HepG2 (cell line): ENCODE measurements around the gene IFI30. TPM values are rescaled to one million over a fixed set of nuclear protein-coding genes. Genes with fewer than 3 reads are reported as not detected.

Source experiments
- ATAC-seq: fragments of 200-7000 bp; cut with Tn5 transposase; 3 replicates; pipeline ENCODE4 v1.9.1; 2020; ENCODE audit warnings: mild to moderate bottlenecking, moderate library complexity
- BruUV-seq: library from RNA; stranded (reverse); fragments of 400-500 nt; replicated peaks from 2 replicates; lab custom pipeline; 2021; lab: Mats Ljungman, UMichigan
- CTCF ChIA-PET: fragments of 300-600 bp; formaldehyde crosslinking; extraction: SDS; loops from one replicate; lab custom pipeline; 2021; ENCODE audit warnings: low total read pairs, inconsistent platforms, low intra/inter-chr PET ratio; lab: Yijun Ruan, JAX
- POLR2A ChIA-PET: fragments of 350-600 bp; sonication (Branson Sonifier 250); formaldehyde crosslinking; loops from one replicate; lab custom pipeline; 2020; ENCODE audit warnings: antibody characterized with exemption, inconsistent platforms; lab: Yijun Ruan, JAX
- DNase-seq: peaks from one replicate; pipeline ENCODE4 v3.0.0-alpha.2; 2015; ENCODE audit warnings: low spot score
- FAIRE-seq: peaks from 3 replicates; lab custom pipeline; 2011; peaks lifted over from hg19 to GRCh38; lab: Jason Lieb, UNC
- H2AFZ ChIP-seq: one replicate; pipeline ENCODE4 v1.6.1; 2011; ENCODE audit warnings: low read length, inconsistent platforms
- H3K27ac ChIP-seq: fragments of 300-600 bp; 3 replicates; pipeline ENCODE4 v1.8.0; 2011; ENCODE audit warnings: mixed run types, mild to moderate bottlenecking, mixed read lengths, low read length, inconsistent platforms; ENCODE audit not compliant: insufficient read depth; ENCODE audit errors: extremely low read length
- H3K27me3 ChIP-seq, 2 experiments: fragments of 200-600 bp in 1 of 2; 2 replicates in 1 of 2; 3 replicates in 1 of 2; pipeline versions ENCODE4 v1.6.0 to v1.8.0; 2011; ENCODE audit warnings: low read length in 2 of 2, mild to moderate bottlenecking in 2 of 2, moderate library complexity in 2 of 2, inconsistent platforms in 1 of 2; ENCODE audit not compliant: insufficient read depth in 2 of 2, control insufficient read depth in 1 of 2
- H3K36me3 ChIP-seq, 2 experiments: fragments of 200-600 bp in 1 of 2; replicated peaks in 1 of 2; 2 replicates in 1 of 2; 3 replicates in 1 of 2; pipeline versions ENCODE4 v1.5.1 to v1.8.0; 2011; ENCODE audit warnings: low read length in 2 of 2, inconsistent platforms in 1 of 2; ENCODE audit not compliant: insufficient read depth in 2 of 2, control insufficient read depth in 1 of 2
- H3K4me1 ChIP-seq: 2 replicates; pipeline ENCODE4 v1.5.1; 2012; ENCODE audit warnings: low read length, inconsistent platforms; ENCODE audit not compliant: insufficient read depth
- H3K4me2 ChIP-seq: 2 replicates; pipeline ENCODE4 v1.6.0; 2011; ENCODE audit warnings: low read depth, low read length, inconsistent platforms
- H3K4me3 ChIP-seq, 3 experiments: fragments of 200-600 bp in 1 of 3; sonication (generic), shearing (Covaris generic) in 1 of 3; replicated peaks in 1 of 3; 2 replicates each; pipeline ENCODE4 v1.5.1; 2011 to 2016; ENCODE audit warnings: low read length in 3 of 3, inconsistent platforms in 2 of 3, low read depth in 2 of 3, mild to moderate bottlenecking in 2 of 3, control low read depth in 1 of 3, mixed read lengths in 1 of 3; ENCODE audit not compliant: insufficient read depth in 1 of 3
- H3K79me2 ChIP-seq: one replicate; pipeline ENCODE4 v1.6.1; 2011; ENCODE audit warnings: low read length, inconsistent platforms; ENCODE audit not compliant: insufficient read depth
- H3K9ac ChIP-seq: 2 replicates; pipeline ENCODE4 v1.6.0; 2011; ENCODE audit warnings: mild to moderate bottlenecking, low read depth, low read length, inconsistent platforms; ENCODE audit not compliant: insufficient read depth
- H3K9me3 ChIP-seq: 2 replicates; pipeline ENCODE4 v1.5.1; 2012; ENCODE audit warnings: mild to moderate bottlenecking, low read length
- H4K20me1 ChIP-seq: 2 replicates; pipeline ENCODE4 v1.6.0; 2011; ENCODE audit warnings: inconsistent platforms, mild to moderate bottlenecking, low read length, moderate library complexity; ENCODE audit not compliant: insufficient read depth
- MTF1 ChIP-seq: sonication (generic); formaldehyde crosslinking; IDR thresholded peaks from 2 replicates; pipeline ENCODE4 v1.5.0; 2020; ENCODE audit warnings: missing genetic modification reagents
- POLR2G ChIP-seq: fragments of 200-400 bp; formaldehyde crosslinking; IDR thresholded peaks from 2 replicates; pipeline ENCODE4 v1.6.1; 2018; ENCODE audit warnings: mild to moderate bottlenecking, low read depth, low read length, moderate library complexity
- WGBS: methylation state at CpG from one replicate; pipeline ENCODE4 v1.1.6; 2017; ENCODE audit warnings: low lambda C conversion rate; 5-methylcytosine and 5-hydroxymethylcytosine counted together
- in situ Hi-C: cut with HindIII; loops from 2 replicates; pipeline ENCODE4 v1.10.0; 2017; ENCODE audit warnings: low pct_unique_long_range_greater_than_20kb; ENCODE audit not compliant: extremely low pct_ligation_motif_present
- intact Hi-C: fragments of 100-400 bp; cut with micrococcal nuclease; formaldehyde crosslinking; loops from one replicate; pipeline ENCODE4 v1.10.0; 2022; ENCODE audit not compliant: unreplicated experiment
- polyA plus RNA-seq, 8 experiments: library from polyadenylated mRNA; depleted of rRNA in 3 of 8; stranded (reverse) in 7 of 8; unstranded in 1 of 8; fragments of >200 nt; fragmentation: Illumina TruSeq in 4 of 8; extraction: Trizol in 4 of 8; gene quantifications; 2 replicates each; pipeline versions ENCODE4 v1.2.1 to v1.2.3, GENCODE V29; 2011 to 2016; ENCODE audit warnings: low read depth in 4 of 8, missing spikeins in 1 of 8, mixed read lengths in 1 of 8; ENCODE audit not compliant: insufficient read depth in 1 of 8
- total RNA-seq, 5 experiments: library from RNA; depleted of rRNA; stranded (reverse); fragments of >200 nt; fragmentation: Illumina TruSeq; extraction: Trizol; gene quantifications; 2 replicates each; pipeline ENCODE4 v1.2.3, GENCODE V29; 2016; ENCODE audit warnings: low read depth in 1 of 5
- TF ChIP-seq, protein P1 (sequence below): sonication (generic); formaldehyde crosslinking; IDR thresholded peaks from 2 replicates; pipeline ENCODE4 v1.4.0; 2020; ENCODE audit warnings: missing genetic modification reagents

IFI30 gene
- total and polyA plus RNA-seq, 2 of the 13 experiments (the other 11 are each of a cell fraction or from before 2014, with no cell fraction given), result 25.0 to 79.4 TPM

- TF ChIP-seq, protein P1, sequence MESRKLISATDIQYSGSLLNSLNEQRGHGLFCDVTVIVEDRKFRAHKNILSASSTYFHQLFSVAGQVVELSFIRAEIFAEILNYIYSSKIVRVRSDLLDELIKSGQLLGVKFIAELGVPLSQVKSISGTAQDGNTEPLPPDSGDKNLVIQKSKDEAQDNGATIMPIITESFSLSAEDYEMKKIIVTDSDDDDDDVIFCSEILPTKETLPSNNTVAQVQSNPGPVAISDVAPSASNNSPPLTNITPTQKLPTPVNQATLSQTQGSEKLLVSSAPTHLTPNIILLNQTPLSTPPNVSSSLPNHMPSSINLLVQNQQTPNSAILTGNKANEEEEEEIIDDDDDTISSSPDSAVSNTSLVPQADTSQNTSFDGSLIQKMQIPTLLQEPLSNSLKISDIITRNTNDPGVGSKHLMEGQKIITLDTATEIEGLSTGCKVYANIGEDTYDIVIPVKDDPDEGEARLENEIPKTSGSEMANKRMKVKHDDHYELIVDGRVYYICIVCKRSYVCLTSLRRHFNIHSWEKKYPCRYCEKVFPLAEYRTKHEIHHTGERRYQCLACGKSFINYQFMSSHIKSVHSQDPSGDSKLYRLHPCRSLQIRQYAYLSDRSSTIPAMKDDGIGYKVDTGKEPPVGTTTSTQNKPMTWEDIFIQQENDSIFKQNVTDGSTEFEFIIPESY, result peak; percentile 41; the same call in 1 of the 2 replicates
Observed at GRCh38 chr19:18168673-18169381, 4.8 kb upstream of the IFI30 start (continued).

DNA sequence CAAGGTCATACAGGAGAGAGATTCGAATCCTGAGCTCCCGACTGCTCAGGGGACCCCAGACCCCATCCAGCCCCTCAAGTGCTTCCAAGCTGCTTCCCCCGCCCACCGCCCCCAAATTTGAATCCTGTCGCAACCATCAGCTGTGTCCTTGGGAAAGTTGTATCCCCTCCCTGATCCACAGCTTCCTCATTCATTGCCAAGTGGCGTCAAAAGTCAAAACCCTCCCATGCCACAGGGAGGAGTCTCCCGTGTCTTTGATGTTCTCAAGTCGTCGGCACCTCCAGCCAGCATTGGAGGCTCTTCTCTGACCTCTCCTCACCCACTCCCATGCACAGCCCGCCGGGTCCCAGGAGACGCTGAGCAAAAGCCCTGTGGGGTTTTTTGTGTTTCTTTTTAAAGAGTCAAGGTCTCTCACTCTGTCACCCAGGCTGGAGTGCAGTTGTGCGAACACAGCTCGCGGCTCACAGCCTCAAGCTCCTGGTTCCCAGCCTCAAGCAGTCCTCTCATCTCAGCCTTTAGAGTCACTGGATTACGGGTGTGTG is 2.8 kb upstream of the IFI30 start:
- H4K20me1 ChIP-seq, result 0 out of 2 replicates have a peak, but pooled peaks cover 3% of the 10 kb centered on the region
- H3K27me3 ChIP-seq, result no peaks in the 10 kb centered on the region
- POLR2A ChIA-PET, result interaction anchor here (0.7 to 1.7 kb wide), 4 partner anchors 16 to 61 kb away, joined by 3 to 7 read pairs (median 3); no protein-coding TSS in a partner anchor
- no peak overlapping the region for H3K4me2 ChIP-seq
- DNase-seq (no peak), FAIRE-seq (no peak), ATAC-seq (no peak)
- no TSS peak for BruUV-seq
- CTCF ChIA-PET, result no interaction called here
- H3K9ac ChIP-seq, result no peak overlapping the region
- no peaks in the 10 kb centered on the region for H3K9me3 ChIP-seq
- TF ChIP-seq MTF1 (no peak), POLR2G (0 out of 2 replicates have a peak, but pooled peaks have one; percentile 29)
- TF ChIP-seq, protein P1, result peak; percentile 66
- H3K4me1 ChIP-seq, result peaks cover 14% of the 10 kb centered on the region
- in situ Hi-C loops, result loop anchor here (10.0 kb wide), 1 partner anchor 166 kb away; the partner anchor contains the start of gene ARRDC2
- 94% methylated on average over 16 of the region's 16 CpGs for WGBS
- intact Hi-C loops, result no loop called here
- no peaks in the 10 kb centered on the region for H3K79me2 ChIP-seq
- H3K4me3 ChIP-seq, result no peak overlapping the region
- H2AFZ ChIP-seq, result no peak overlapping the region
- H3K36me3 ChIP-seq, result peaks cover 12 to 24% of the 10 kb centered on the region in 2 experiments
- H3K27ac ChIP-seq, result no peak overlapping the region
